ENCODE data around the gene CCDC17.
"Not testable (repeated sequence)": the region's sequence is repeated elsewhere in the genome, so short reads cannot be mapped to it uniquely, and the experiment has no call there.

CCDC17 gene

GRCh38 chr1:45621501-45621836, 2.4 kb downstream of the CCDC17 start:
- DNase-seq, result no peak

- peak in 1 of 2 experiments; percentile 21 for DNase-seq
Observed at GRCh38 chr1:45620588-45621500, 3.0 kb downstream of the CCDC17 start.

- no peak for DNase-seq
Observed at GRCh38 chr1:45619149-45619921, 4.5 kb downstream of the CCDC17 start.

GRCh38 chr1:45617618-45618017, 6.2 kb downstream of the CCDC17 start:
- DNase-seq, result no peak

GRCh38 chr1:45615885-45616284, 8.0 kb downstream of the CCDC17 start:
- DNase-seq, result peak; percentile 66 to 81

GRCh38 chr1:45612941-45613579, 10.8 kb downstream of the CCDC17 start:
- DNase-seq, result no peak

- no peak for DNase-seq
Observed at GRCh38 chr1:45610589-45611226, 13.1 kb downstream of the CCDC17 start.

- no peak for DNase-seq
Observed at GRCh38 chr1:45608175-45609156, 15.4 kb downstream of the CCDC17 start.

GRCh38 chr1:45607404-45608074, 16.3 kb downstream of the CCDC17 start:
- DNase-seq, result no peak

- no peak for DNase-seq
Observed at GRCh38 chr1:45604239-45604638, 19.6 kb downstream of the CCDC17 start.

GRCh38 chr1:45596765-45597164, 27.1 kb downstream of the CCDC17 start:
- not testable (repeated sequence) for DNase-seq

GRCh38 chr1:45594412-45594811, 29.4 kb downstream of the CCDC17 start:
- no peak for DNase-seq

- no peak for DNase-seq
Observed at GRCh38 chr1:45589861-45590260, 34.0 kb downstream of the CCDC17 start.

GRCh38 chr1:45586769-45587168, 37.1 kb downstream of the CCDC17 start:
- DNase-seq, result no peak

GRCh38 chr1:45585496-45586075, 38.3 kb downstream of the CCDC17 start:
- no peak for DNase-seq

- no peak for DNase-seq
Observed at GRCh38 chr1:45585110-45585426, 38.8 kb downstream of the CCDC17 start.

- peak; percentile 94 to 99 for DNase-seq
Observed at GRCh38 chr1:45584351-45585109, 39.3 kb downstream of the CCDC17 start.

- DNase-seq, result peak; percentile 94 to 96
Observed at GRCh38 chr1:45583666-45584350, 40.0 kb downstream of the CCDC17 start, which contains the start of gene NASP. NASP (plus strand) TSS chr1:45584041; CDS start chr1:45584147, 106 bp downstream.

- DNase-seq, result peak; percentile 99
Observed at GRCh38 chr1:45583264-45583665, 40.6 kb downstream of the CCDC17 start.

All from NCI-H526 (cell line).